ENCODE data around the gene KDM2B.
A peak's percentile ranks its signal among the peaks of the same experiment; 100 is the strongest.

KDM2B gene

DNA sequence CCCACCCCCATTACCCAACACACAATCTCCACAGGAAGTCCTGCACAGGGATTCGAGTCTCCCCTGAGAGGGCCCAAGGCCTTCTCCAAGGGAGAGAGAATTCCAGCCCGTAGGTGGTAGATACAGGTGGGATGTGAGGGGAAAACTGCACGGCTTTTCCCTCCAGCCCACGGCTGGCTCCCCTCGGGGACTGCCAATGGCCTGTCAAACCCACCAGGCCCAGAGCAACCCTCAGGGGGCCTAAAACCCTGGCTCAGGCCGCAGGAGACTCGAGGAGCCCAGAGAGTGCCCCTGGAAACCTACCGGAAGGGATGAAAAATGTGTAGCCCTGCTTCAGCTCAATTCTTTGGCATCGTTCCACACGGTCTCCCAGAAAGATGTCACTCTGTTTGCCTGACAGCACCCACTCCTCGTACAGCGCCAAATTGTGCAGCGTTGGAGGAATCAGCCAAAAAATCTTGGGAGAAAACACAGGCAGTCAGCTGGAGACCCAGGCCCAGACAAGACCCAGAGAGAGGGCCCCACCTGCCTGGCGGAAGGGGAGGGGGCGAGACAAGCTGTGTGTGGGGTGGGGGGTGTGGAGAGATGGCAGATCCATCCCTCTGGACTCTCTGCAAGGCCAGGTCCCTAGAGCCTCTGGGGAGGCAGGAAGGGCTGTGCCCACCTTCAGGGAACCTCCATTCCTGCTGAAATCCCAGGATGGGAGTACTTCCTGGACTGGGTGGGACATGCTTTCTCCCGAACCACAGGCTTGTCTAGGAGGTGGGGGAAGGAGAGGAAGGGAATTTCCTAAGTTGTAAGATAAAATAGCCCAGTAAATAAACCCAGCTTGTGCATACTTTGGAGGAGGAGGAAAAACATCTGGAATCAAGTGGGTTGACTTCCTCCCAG is 48.1 kb downstream of the KDM2B start:
- TF ChIP-seq POLR2AphosphoS5 (IDR thresholded peaks at IDR 0.05; ENCODE audit: borderline replicate concordance, low read depth, low read length) (no peak), EZH2 (IDR thresholded peaks at IDR 0.05) (no peak), FOXP2 (optimal IDR thresholded peaks at IDR 0.05; ENCODE audit: control extremely low read depth, extremely low read length, insufficient read depth) (no peak)
- Histone ChIP-seq H3K36me3 (ENCODE audit: insufficient read depth, low read length) (peaks cover 18% of the 10 kb centered on the region), H3K4me3 (no peak overlapping the region; the same call in 1 of the 2 replicates), H3K9me3 (ENCODE audit: low read depth, low read length) (no peaks in the 10 kb centered on the region), H3K27ac (peak overlapping the region; percentile 71), H3K9ac (ENCODE audit: insufficient read length) (peak overlapping the region; percentile 20)
- peak; percentile 22 for DNase-seq (ENCODE audit: low read depth, low spot score)

DNA sequence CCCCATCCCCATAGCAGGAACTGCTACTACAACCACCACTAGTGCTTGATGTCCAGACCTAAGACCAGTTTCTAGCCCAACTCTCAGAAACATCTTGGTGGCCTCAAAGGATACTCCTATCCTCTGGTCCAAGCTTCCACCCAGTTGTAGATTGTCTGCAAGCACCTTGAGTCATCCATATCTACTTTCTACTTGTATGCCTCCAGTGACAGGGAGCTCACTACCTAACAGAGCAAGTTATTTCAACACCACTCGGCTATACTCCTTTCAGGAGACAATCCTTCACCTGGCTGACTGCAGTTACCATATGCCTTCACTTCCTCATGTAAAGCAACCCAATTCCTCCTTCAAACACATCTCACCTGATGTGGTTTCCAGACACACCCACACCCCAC is 49.5 kb downstream of the KDM2B start:
- peaks cover 19% of the 10 kb centered on the region for H3K36me3 ChIP-seq (ENCODE audit: insufficient read depth, low read length)
- TF ChIP-seq EZH2 (IDR thresholded peaks at IDR 0.05) (no peak), POLR2AphosphoS5 (IDR thresholded peaks at IDR 0.05; ENCODE audit: borderline replicate concordance, low read depth, low read length) (no peak), FOXP2 (optimal IDR thresholded peaks at IDR 0.05; ENCODE audit: control extremely low read depth, extremely low read length, insufficient read depth) (no peak)
- H3K4me3 ChIP-seq, result no peak overlapping the region
- no peak overlapping the region for H3K27ac ChIP-seq
- H3K9ac ChIP-seq (ENCODE audit: insufficient read length), result no peak overlapping the region
- DNase-seq (ENCODE audit: low read depth, low spot score), result no peak
- no peaks in the 10 kb centered on the region for H3K9me3 ChIP-seq (ENCODE audit: low read depth, low read length)

DNA sequence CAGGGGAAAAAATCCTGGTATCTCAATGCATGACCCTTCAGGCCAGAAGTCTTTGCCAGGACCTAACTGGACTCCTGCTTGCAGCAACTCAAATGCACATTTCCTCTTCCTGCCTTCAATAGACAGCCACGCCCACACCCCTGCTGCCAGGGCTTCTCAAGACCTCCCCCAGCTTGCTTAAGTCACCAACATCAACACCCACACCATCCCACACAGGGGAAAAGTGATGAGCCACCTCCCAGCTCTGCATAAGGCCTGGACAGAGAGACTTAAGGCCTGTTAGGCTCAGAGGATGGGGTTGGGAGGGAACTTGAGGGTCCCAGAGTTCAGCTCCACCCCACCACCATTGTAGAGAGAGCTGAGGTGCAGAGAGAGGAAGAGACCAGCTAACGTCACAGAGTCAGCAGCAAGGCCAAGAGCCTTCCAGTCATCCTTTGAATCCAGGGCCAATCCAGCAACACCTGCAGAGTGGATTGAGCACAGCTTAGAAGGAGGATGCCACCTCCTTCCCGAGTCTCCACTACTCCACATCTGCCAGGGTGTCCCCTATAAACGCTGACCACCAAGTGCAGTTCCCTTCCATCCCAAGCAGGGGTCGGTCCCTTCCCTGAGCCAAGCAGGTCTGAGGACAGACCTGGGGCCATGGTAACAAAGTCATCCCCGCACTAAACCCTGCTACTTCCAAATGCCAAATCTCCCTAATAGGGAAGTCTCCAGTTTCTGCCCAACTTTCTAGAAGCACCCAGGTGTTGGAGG is 50.0 kb downstream of the KDM2B start:
- no peak for DNase-seq (ENCODE audit: low read depth, low spot score)
- no peak overlapping the region for H3K27ac ChIP-seq
- H3K9ac ChIP-seq (ENCODE audit: insufficient read length), result no peak overlapping the region

DNA sequence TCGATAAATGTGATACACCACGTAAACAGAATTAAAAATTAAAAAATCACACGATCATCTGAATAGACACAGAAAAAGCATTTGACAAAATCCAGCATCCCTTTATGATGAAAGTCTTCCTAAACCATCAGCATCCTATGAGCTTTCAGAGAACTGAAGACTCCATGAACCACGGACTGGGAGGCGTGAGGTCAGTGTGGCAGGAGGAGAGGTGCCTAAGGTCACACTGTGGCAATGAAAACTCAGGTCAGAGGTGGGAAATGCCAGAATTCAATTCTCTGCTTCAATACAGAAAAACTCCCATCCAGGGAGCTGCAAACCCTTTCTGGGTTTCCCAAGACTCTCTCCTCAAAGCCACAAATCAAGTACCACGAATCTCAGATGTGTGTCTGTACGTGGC is 51.6 kb downstream of the KDM2B start:
- DNase-seq (ENCODE audit: low read depth, low spot score), result no peak
- H3K36me3 ChIP-seq (ENCODE audit: insufficient read depth, low read length), result peaks cover 19% of the 10 kb centered on the region
- H3K9me3 ChIP-seq (ENCODE audit: low read depth, low read length), result no peaks in the 10 kb centered on the region
- H3K9ac ChIP-seq (ENCODE audit: insufficient read length), result no peak overlapping the region
- no peak overlapping the region for H3K27ac ChIP-seq
- no peak overlapping the region for H3K4me3 ChIP-seq
- TF ChIP-seq EZH2 (IDR thresholded peaks at IDR 0.05) (no peak), POLR2AphosphoS5 (IDR thresholded peaks at IDR 0.05; ENCODE audit: borderline replicate concordance, low read depth, low read length) (no peak), FOXP2 (optimal IDR thresholded peaks at IDR 0.05; ENCODE audit: control extremely low read depth, extremely low read length, insufficient read depth) (no peak)

More for the DNA sequence above, 50.0 kb downstream of the KDM2B start:
- TF ChIP-seq EZH2 (IDR thresholded peaks at IDR 0.05) (no peak), POLR2AphosphoS5 (IDR thresholded peaks at IDR 0.05; ENCODE audit: borderline replicate concordance, low read depth, low read length) (no peak), FOXP2 (optimal IDR thresholded peaks at IDR 0.05; ENCODE audit: control extremely low read depth, extremely low read length, insufficient read depth) (no peak)
- no peak overlapping the region for H3K4me3 ChIP-seq
- no peaks in the 10 kb centered on the region for H3K9me3 ChIP-seq (ENCODE audit: low read depth, low read length)
- peaks cover 19% of the 10 kb centered on the region for H3K36me3 ChIP-seq (ENCODE audit: insufficient read depth, low read length)

DNA sequence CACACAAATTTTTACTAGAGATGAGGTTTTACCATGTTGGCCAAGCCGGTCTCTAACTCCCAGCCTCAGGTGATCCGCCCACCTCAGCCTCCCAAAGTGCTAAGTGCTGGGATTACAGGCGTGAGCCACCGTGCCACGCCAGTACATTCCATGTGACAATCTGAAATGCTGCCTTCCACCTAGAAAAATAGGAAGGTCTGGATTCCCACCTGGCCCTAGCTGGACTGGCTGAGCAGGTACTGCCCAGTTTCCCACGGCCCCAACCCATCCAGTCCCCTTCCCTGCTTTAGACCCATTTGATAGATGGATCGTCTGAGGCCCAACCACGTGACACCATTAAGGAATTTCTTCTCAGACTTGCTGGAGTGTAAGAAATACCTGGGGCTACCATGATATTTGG is 55.4 kb downstream of the KDM2B start:
- Histone ChIP-seq H3K27ac (no peak overlapping the region), H3K36me3 (ENCODE audit: insufficient read depth, low read length) (peaks cover 5% of the 10 kb centered on the region; the same call in 1 of the 2 replicates), H3K9me3 (ENCODE audit: low read depth, low read length) (no peaks in the 10 kb centered on the region), H3K9ac (ENCODE audit: insufficient read length) (no peak overlapping the region), H3K4me3 (no peak overlapping the region)
- TF ChIP-seq POLR2AphosphoS5 (IDR thresholded peaks at IDR 0.05; ENCODE audit: borderline replicate concordance, low read depth, low read length) (no peak), FOXP2 (optimal IDR thresholded peaks at IDR 0.05; ENCODE audit: control extremely low read depth, extremely low read length, insufficient read depth) (no peak), EZH2 (IDR thresholded peaks at IDR 0.05) (no peak)
- no peak for DNase-seq (ENCODE audit: low read depth, low spot score)

DNA sequence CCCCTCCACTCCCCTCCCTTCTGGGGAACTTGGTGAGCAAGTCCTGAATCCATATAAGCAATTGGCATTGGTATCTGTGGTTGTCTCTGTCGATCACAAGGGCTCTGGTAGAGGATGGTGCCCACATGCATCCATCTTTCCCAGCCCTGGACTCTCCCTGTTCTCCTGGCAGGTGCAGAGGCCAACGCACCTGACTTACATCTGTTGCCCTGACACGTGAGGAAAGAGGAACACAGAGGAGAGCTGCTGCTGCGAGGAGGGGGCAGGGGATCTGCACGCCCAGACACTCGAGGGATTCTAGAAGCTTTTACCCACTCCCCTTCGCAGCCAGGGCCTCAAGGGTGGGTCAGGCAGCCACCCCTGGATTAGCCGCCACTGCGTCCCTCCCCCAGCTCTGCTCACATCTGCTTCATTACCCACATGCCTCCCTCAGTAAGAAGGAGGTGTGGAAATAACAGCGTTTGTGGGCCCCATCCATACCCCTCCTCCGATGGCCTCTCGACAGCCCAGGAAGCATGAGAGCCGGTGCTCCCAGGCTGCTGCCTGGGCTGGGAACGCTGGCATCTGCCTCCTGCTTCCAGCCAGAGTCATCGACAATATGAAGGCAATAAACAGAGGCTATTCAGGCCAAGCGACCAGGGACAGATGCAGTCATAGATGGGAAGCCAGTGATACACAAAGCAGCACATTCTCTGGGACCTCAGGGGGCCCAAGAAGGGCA is 56.5 kb downstream of the KDM2B start:
- TF ChIP-seq EZH2 (IDR thresholded peaks at IDR 0.05) (no peak), FOXP2 (optimal IDR thresholded peaks at IDR 0.05; ENCODE audit: control extremely low read depth, extremely low read length, insufficient read depth) (no peak), POLR2AphosphoS5 (IDR thresholded peaks at IDR 0.05; ENCODE audit: borderline replicate concordance, low read depth, low read length) (no peak)
- no peak overlapping the region for H3K4me3 ChIP-seq
- peaks cover 7% of the 10 kb centered on the region; the same call in 1 of the 2 replicates for H3K36me3 ChIP-seq (ENCODE audit: insufficient read depth, low read length)
- no peak overlapping the region for H3K27ac ChIP-seq
- no peak overlapping the region for H3K9ac ChIP-seq (ENCODE audit: insufficient read length)
- DNase-seq (ENCODE audit: low read depth, low spot score), result no peak
- no peaks in the 10 kb centered on the region for H3K9me3 ChIP-seq (ENCODE audit: low read depth, low read length)

DNA sequence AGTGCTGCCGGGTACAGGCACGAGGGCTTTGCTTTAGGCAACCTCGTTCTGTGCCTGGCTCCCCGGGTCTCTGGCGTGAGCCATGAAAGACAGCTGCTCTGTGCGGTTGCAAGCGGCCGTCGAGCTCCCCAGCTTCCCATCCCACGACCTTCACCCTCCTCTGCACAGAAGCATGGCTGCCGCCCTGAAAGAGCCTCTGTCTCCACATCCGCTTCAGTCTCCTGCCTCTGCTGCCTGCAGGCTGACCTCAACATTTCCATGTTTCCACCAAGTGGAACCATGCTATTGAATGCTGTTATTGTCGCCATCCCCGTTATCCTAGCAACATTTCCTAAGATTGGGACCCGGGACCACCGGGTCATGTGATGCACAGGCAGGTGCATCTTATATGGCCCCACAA is 57.1 kb downstream of the KDM2B start:
- Histone ChIP-seq H3K36me3 (ENCODE audit: insufficient read depth, low read length) (peaks cover 10% of the 10 kb centered on the region; the same call in 1 of the 2 replicates), H3K9ac (ENCODE audit: insufficient read length) (no peak overlapping the region), H3K27ac (no peak overlapping the region), H3K4me3 (no peak overlapping the region), H3K9me3 (ENCODE audit: low read depth, low read length) (no peaks in the 10 kb centered on the region)
- no peak for DNase-seq (ENCODE audit: low read depth, low spot score)
- TF ChIP-seq EZH2 (IDR thresholded peaks at IDR 0.05) (no peak), POLR2AphosphoS5 (IDR thresholded peaks at IDR 0.05; ENCODE audit: borderline replicate concordance, low read depth, low read length) (no peak), FOXP2 (optimal IDR thresholded peaks at IDR 0.05; ENCODE audit: control extremely low read depth, extremely low read length, insufficient read depth) (no peak)

DNA sequence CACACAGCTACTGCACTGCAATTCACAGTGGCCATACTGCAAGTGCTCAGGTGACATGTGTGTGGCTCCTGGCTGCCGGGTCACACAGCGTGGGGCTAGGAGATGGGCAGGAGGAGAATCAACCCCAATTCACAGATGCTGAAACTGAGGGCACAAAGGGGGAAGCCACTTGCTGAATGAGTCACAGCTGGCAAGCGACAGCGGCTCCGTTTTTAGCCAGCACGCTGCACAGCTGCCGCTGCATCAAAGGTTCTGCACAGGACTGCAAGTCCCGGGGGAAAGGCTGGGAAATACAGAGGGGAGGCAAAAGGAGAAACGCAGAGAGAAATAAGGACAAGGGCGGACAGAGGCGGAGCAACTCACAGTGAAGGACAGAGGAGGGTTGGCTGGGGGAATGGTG is 57.9 kb downstream of the KDM2B start:
- H3K36me3 ChIP-seq (ENCODE audit: insufficient read depth, low read length), result peaks cover 9% of the 10 kb centered on the region; the same call in 1 of the 2 replicates
- DNase-seq (ENCODE audit: low read depth, low spot score), result no peak

More for the DNA sequence above, 57.9 kb downstream of the KDM2B start:
- no peaks in the 10 kb centered on the region for H3K9me3 ChIP-seq (ENCODE audit: low read depth, low read length)
- no peak overlapping the region for H3K9ac ChIP-seq (ENCODE audit: insufficient read length)
- no peak overlapping the region for H3K27ac ChIP-seq
- TF ChIP-seq EZH2 (IDR thresholded peaks at IDR 0.05) (no peak), POLR2AphosphoS5 (IDR thresholded peaks at IDR 0.05; ENCODE audit: borderline replicate concordance, low read depth, low read length) (no peak), FOXP2 (optimal IDR thresholded peaks at IDR 0.05; ENCODE audit: control extremely low read depth, extremely low read length, insufficient read depth) (no peak)
- no peak overlapping the region for H3K4me3 ChIP-seq

All from SK-N-MC (cell line).